Ishikawa (cell line): ENCODE measurements around the gene DCTN5.

Experiments
- CEBPB ChIP-seq: IDR thresholded peaks from 2 replicates; pipeline ENCODE4 v1.6.1; 2012
- CREB1 ChIP-seq: IDR thresholded peaks from 2 replicates; pipeline ENCODE4 v1.6.1; 2012; ENCODE audit warnings: low read depth
- EGR1 ChIP-seq: IDR thresholded peaks from 2 replicates; pipeline ENCODE4 v1.6.1; 2012
- MAX ChIP-seq: IDR thresholded peaks from 2 replicates; pipeline ENCODE4 v1.6.1; 2012
- NFIC ChIP-seq: IDR thresholded peaks from 2 replicates; pipeline ENCODE4 v1.6.1; 2012
- REST ChIP-seq: IDR thresholded peaks from 2 replicates; pipeline ENCODE4 v1.6.1; 2012; ENCODE audit warnings: low read depth, mild to moderate bottlenecking
- TCF12 ChIP-seq: IDR thresholded peaks from 2 replicates; pipeline ENCODE4 v1.6.1; 2012; ENCODE audit warnings: low read depth
- TEAD4 ChIP-seq: IDR thresholded peaks from 2 replicates; pipeline ENCODE4 v1.6.1; 2012
- YY1 ChIP-seq: IDR thresholded peaks from 2 replicates; pipeline ENCODE4 v1.6.1; 2012; ENCODE audit warnings: low read depth
- ZBTB7A ChIP-seq: IDR thresholded peaks from 2 replicates; pipeline ENCODE4 v1.6.1; 2012; ENCODE audit warnings: low read depth

DNA sequence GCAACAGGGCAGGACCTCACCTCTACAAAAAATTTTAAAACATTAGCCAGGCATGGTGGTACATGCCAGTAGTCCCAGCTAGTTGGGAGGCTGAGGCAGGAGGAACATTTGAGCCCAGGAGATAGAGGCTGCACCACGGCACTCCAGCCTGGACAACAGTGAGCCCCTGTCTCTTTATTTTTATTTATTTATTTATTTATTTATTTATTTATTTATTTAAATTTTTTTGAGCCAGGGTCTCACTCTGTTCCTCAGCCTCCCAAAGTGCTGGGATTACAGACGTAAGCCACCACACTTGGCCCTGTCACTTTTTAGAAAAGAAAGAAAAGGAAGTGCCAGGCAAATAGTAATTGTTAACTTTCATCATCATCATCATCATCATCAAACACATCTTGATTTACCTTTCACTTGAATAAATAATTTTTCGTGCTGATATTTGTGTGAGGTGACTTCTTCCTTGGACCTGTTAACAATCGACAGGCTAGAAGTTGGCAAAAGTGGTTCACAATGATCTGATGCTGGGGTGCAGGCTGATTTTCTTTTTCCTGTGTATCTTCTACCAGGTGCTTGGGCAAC is 6.7 kb upstream of the DCTN5 start:
- TF ChIP-seq CEBPB: no peak
- TF ChIP-seq CREB1: no peak
- no peak for TF ChIP-seq NFIC
- no peak for TF ChIP-seq MAX
- TF ChIP-seq EGR1: no peak
- no peak for TF ChIP-seq TCF12
- no peak for TF ChIP-seq ZBTB7A
- no peak for TF ChIP-seq YY1
- TF ChIP-seq TEAD4: no peak
- TF ChIP-seq REST: no peak
